HepG2 (cell line): ENCODE measurements around the gene TMEM200A. TPM values are rescaled to one million over a fixed set of nuclear protein-coding genes. Genes with fewer than 3 reads are reported as not detected.
A peak's percentile ranks its signal among the peaks of the same experiment; 100 is the strongest.

Experiments used
- ATAC-seq: fragments of 200-7000 bp; cut with Tn5 transposase; 3 replicates; pipeline ENCODE4 v1.9.1; 2020; ENCODE audit warnings: mild to moderate bottlenecking, moderate library complexity
- BruUV-seq: library from RNA; stranded (reverse); fragments of 400-500 nt; replicated peaks from 2 replicates; lab custom pipeline; 2021; lab: Mats Ljungman, UMichigan
- CTCF ChIA-PET: fragments of 300-600 bp; formaldehyde crosslinking; extraction: SDS; loops from one replicate; lab custom pipeline; 2021; ENCODE audit warnings: low total read pairs, inconsistent platforms, low intra/inter-chr PET ratio; lab: Yijun Ruan, JAX
- POLR2A ChIA-PET: fragments of 350-600 bp; sonication (Branson Sonifier 250); formaldehyde crosslinking; loops from one replicate; lab custom pipeline; 2020; ENCODE audit warnings: antibody characterized with exemption, inconsistent platforms; lab: Yijun Ruan, JAX
- DNase-seq: peaks from one replicate; pipeline ENCODE4 v3.0.0-alpha.2; 2015; ENCODE audit warnings: low spot score
- FAIRE-seq: peaks from 3 replicates; lab custom pipeline; 2011; peaks lifted over from hg19 to GRCh38; lab: Jason Lieb, UNC
- H2AFZ ChIP-seq: one replicate; pipeline ENCODE4 v1.6.1; 2011; ENCODE audit warnings: low read length, inconsistent platforms
- H3K27ac ChIP-seq: fragments of 300-600 bp; 3 replicates; pipeline ENCODE4 v1.8.0; 2011; ENCODE audit warnings: mixed run types, mild to moderate bottlenecking, mixed read lengths, low read length, inconsistent platforms; ENCODE audit not compliant: insufficient read depth; ENCODE audit errors: extremely low read length
- H3K27me3 ChIP-seq, 2 experiments: fragments of 200-600 bp in 1 of 2; 2 replicates in 1 of 2; 3 replicates in 1 of 2; pipeline versions ENCODE4 v1.6.0 to v1.8.0; 2011; ENCODE audit warnings: low read length in 2 of 2, mild to moderate bottlenecking in 2 of 2, moderate library complexity in 2 of 2, inconsistent platforms in 1 of 2; ENCODE audit not compliant: insufficient read depth in 2 of 2, control insufficient read depth in 1 of 2
- H3K36me3 ChIP-seq, 2 experiments: fragments of 200-600 bp in 1 of 2; replicated peaks in 1 of 2; 2 replicates in 1 of 2; 3 replicates in 1 of 2; pipeline versions ENCODE4 v1.5.1 to v1.8.0; 2011; ENCODE audit warnings: low read length in 2 of 2, inconsistent platforms in 1 of 2; ENCODE audit not compliant: insufficient read depth in 2 of 2, control insufficient read depth in 1 of 2
- H3K4me1 ChIP-seq: 2 replicates; pipeline ENCODE4 v1.5.1; 2012; ENCODE audit warnings: low read length, inconsistent platforms; ENCODE audit not compliant: insufficient read depth
- H3K4me2 ChIP-seq: 2 replicates; pipeline ENCODE4 v1.6.0; 2011; ENCODE audit warnings: low read depth, low read length, inconsistent platforms
- H3K4me3 ChIP-seq, 3 experiments: fragments of 200-600 bp in 1 of 3; sonication (generic), shearing (Covaris generic) in 1 of 3; replicated peaks in 1 of 3; 2 replicates each; pipeline ENCODE4 v1.5.1; 2011 to 2016; ENCODE audit warnings: low read length in 3 of 3, inconsistent platforms in 2 of 3, low read depth in 2 of 3, mild to moderate bottlenecking in 2 of 3, control low read depth in 1 of 3, mixed read lengths in 1 of 3; ENCODE audit not compliant: insufficient read depth in 1 of 3
- H3K79me2 ChIP-seq: one replicate; pipeline ENCODE4 v1.6.1; 2011; ENCODE audit warnings: low read length, inconsistent platforms; ENCODE audit not compliant: insufficient read depth
- H3K9ac ChIP-seq: 2 replicates; pipeline ENCODE4 v1.6.0; 2011; ENCODE audit warnings: mild to moderate bottlenecking, low read depth, low read length, inconsistent platforms; ENCODE audit not compliant: insufficient read depth
- H3K9me3 ChIP-seq: 2 replicates; pipeline ENCODE4 v1.5.1; 2012; ENCODE audit warnings: mild to moderate bottlenecking, low read length
- H4K20me1 ChIP-seq: 2 replicates; pipeline ENCODE4 v1.6.0; 2011; ENCODE audit warnings: inconsistent platforms, mild to moderate bottlenecking, low read length, moderate library complexity; ENCODE audit not compliant: insufficient read depth
- AKAP8 ChIP-seq: sonication (generic); formaldehyde crosslinking; IDR thresholded peaks from 2 replicates; pipeline ENCODE4 v1.5.1; 2020; ENCODE audit warnings: mild to moderate bottlenecking, missing genetic modification reagents
- HNF4A ChIP-seq: sonication (generic); formaldehyde crosslinking; IDR thresholded peaks from 2 replicates; pipeline ENCODE4 v1.4.0; 2020; ENCODE audit warnings: missing genetic modification reagents
- MXD3 ChIP-seq: IDR thresholded peaks from 2 replicates; pipeline ENCODE4 v1.6.1; 2016; ENCODE audit warnings: mild to moderate bottlenecking, missing biosample characterization, missing genetic modification reagents
- SALL1 ChIP-seq: sonication (generic); formaldehyde crosslinking; IDR thresholded peaks from 2 replicates; pipeline ENCODE4 v1.8.0; 2022; ENCODE audit warnings: mild to moderate bottlenecking, missing genetic modification reagents
- TCF7 ChIP-seq: sonication (generic); IDR thresholded peaks from 2 replicates; pipeline ENCODE4 v1.6.1; 2016; ENCODE audit warnings: antibody characterized with exemption, low read depth
- ZNF530 ChIP-seq: sonication (generic); formaldehyde crosslinking; IDR thresholded peaks from 2 replicates; pipeline ENCODE4 v1.5.0; 2020; ENCODE audit warnings: low read depth, mild to moderate bottlenecking, missing genetic modification reagents
- ZNF839 ChIP-seq: sonication (generic); formaldehyde crosslinking; IDR thresholded peaks from 2 replicates; pipeline ENCODE4 v1.4.0; 2020; ENCODE audit warnings: missing genetic modification reagents, mild to moderate bottlenecking, borderline replicate concordance
- WGBS: methylation state at CpG from one replicate; pipeline ENCODE4 v1.1.6; 2017; ENCODE audit warnings: low lambda C conversion rate; 5-methylcytosine and 5-hydroxymethylcytosine counted together
- in situ Hi-C: cut with HindIII; loops from 2 replicates; pipeline ENCODE4 v1.10.0; 2017; ENCODE audit warnings: low pct_unique_long_range_greater_than_20kb; ENCODE audit not compliant: extremely low pct_ligation_motif_present
- intact Hi-C: fragments of 100-400 bp; cut with micrococcal nuclease; formaldehyde crosslinking; loops from one replicate; pipeline ENCODE4 v1.10.0; 2022; ENCODE audit not compliant: unreplicated experiment
- polyA plus RNA-seq, 8 experiments: library from polyadenylated mRNA; depleted of rRNA in 3 of 8; stranded (reverse) in 7 of 8; unstranded in 1 of 8; fragments of >200 nt; fragmentation: Illumina TruSeq in 4 of 8; extraction: Trizol in 4 of 8; gene quantifications; 2 replicates each; pipeline versions ENCODE4 v1.2.1 to v1.2.3, GENCODE V29; 2011 to 2016; ENCODE audit warnings: low read depth in 4 of 8, missing spikeins in 1 of 8, mixed read lengths in 1 of 8; ENCODE audit not compliant: insufficient read depth in 1 of 8
- total RNA-seq, 5 experiments: library from RNA; depleted of rRNA; stranded (reverse); fragments of >200 nt; fragmentation: Illumina TruSeq; extraction: Trizol; gene quantifications; 2 replicates each; pipeline ENCODE4 v1.2.3, GENCODE V29; 2016; ENCODE audit warnings: low read depth in 1 of 5
- TF ChIP-seq, protein P1 (sequence below), 2 experiments: fragments of 450-650 bp in 1 of 2; sonication (generic) in 1 of 2; formaldehyde crosslinking; IDR thresholded peaks; 2 replicates each; pipeline versions ENCODE4 v1.5.0 to v1.8.0; 2020 to 2022; ENCODE audit warnings: mild to moderate bottlenecking in 1 of 2, missing genetic modification reagents in 1 of 2

TMEM200A gene
- total and polyA plus RNA-seq, 2 of the 13 experiments (the other 11 are each of a cell fraction or from before 2014, with no cell fraction given): 0.34 TPM; not detected in 1

DNA sequence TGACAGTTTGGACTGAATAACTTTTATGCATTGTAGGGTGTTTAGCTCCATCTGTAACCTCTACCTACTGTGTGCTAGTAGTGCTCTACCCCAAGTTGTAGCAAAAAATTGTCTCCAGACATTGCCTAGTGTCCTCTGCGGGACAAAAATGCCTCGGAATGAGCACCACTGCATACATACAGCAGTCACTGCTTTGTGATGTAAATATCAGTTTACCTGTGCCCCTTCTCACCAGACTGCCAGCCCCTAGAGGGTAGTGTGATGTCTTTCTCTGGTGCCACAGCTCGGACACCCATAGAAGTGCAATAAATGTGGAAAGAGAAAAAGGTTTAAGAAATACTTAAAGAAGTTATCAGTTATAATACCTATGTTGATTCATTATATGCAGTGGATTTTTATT, 25.1 kb downstream of the TMEM200A start (continued):
- no peak for TF ChIP-seq ZNF530 (CRISPR knock-in tag)
- TF ChIP-seq TCF7: no peak
- no peak for TF ChIP-seq SALL1 (CRISPR knock-in tag)

- in situ Hi-C loops: no loop called here
- Histone ChIP-seq H3K9me3 (no peaks in the 10 kb centered on the region), H3K9ac (no peak overlapping the region), H3K36me3 (no peaks in the 10 kb centered on the region), H3K4me1 (no peaks in the 10 kb centered on the region), H3K27me3 (no peaks in the 10 kb centered on the region), H3K79me2 (no peaks in the 10 kb centered on the region), H3K27ac (no peak overlapping the region), H4K20me1 (no peaks in the 10 kb centered on the region), H3K4me2 (no peak overlapping the region), H3K4me3 (no peak overlapping the region), H2AFZ (no peak overlapping the region)
- ATAC-seq: no peak
- ChIA-PET POLR2A (no interaction called here), CTCF (no interaction called here)
- 44% methylated on average over 6 of the region's 6 CpGs for WGBS
- DNase-seq: no peak
- TF ChIP-seq AKAP8 (CRISPR knock-in tag): no peak
- TF ChIP-seq ZNF839 (CRISPR knock-in tag): no peak
- TF ChIP-seq MXD3 (CRISPR knock-in tag): no peak
- TF ChIP-seq, protein P1, sequence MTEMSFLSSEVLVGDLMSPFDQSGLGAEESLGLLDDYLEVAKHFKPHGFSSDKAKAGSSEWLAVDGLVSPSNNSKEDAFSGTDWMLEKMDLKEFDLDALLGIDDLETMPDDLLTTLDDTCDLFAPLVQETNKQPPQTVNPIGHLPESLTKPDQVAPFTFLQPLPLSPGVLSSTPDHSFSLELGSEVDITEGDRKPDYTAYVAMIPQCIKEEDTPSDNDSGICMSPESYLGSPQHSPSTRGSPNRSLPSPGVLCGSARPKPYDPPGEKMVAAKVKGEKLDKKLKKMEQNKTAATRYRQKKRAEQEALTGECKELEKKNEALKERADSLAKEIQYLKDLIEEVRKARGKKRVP (CRISPR knock-in tag; IDR thresholded peaks at IDR 0.05): peak in 1 of 2 experiments; percentile 86; a peak in 2 of 4 replicates
- TF ChIP-seq HNF4A: 0 out of 2 replicates have a peak, but pooled peaks have one; percentile 7
- BruUV-seq: no TSS peak
- intact Hi-C loops: no loop called here
- FAIRE-seq: no peak
These were observed 27.5 kb downstream of the TMEM200A start for GRCh38 chr6:130393306-130393705.
